HepG2 (cell line): ENCODE data around the gene MYL11. TPM values are rescaled to one million over a fixed set of nuclear protein-coding genes. Genes with fewer than 3 reads are reported as not detected.

Experiments
- CEBPB ChIP-seq: IDR thresholded peaks from 2 replicates; pipeline ENCODE4 v1.6.1; 2011; ENCODE audit warnings: low read depth, low read length, improper control_type of control experiment, borderline replicate concordance
- FOXC1 ChIP-seq: sonication (generic); formaldehyde crosslinking; IDR thresholded peaks from 2 replicates; pipeline ENCODE4 v1.8.0; 2022; ENCODE audit warnings: mild to moderate bottlenecking, missing genetic modification reagents, borderline replicate concordance
- FOXJ3 ChIP-seq: sonication (generic); formaldehyde crosslinking; IDR thresholded peaks from 2 replicates; pipeline ENCODE4 v1.4.0; 2020; ENCODE audit warnings: missing genetic modification reagents, mild to moderate bottlenecking, borderline replicate concordance
- HDAC2 ChIP-seq: sonication (generic); formaldehyde crosslinking; IDR thresholded peaks from 2 replicates; pipeline ENCODE4 v1.4.0; 2020; ENCODE audit warnings: missing genetic modification reagents
- HMGA1 ChIP-seq: sonication (generic); formaldehyde crosslinking; conservative IDR thresholded peaks from 2 replicates; pipeline ENCODE4 v1.4.0; 2020; ENCODE audit warnings: missing genetic modification reagents
- HOXA9 ChIP-seq: sonication (generic); formaldehyde crosslinking; IDR thresholded peaks from 2 replicates; pipeline ENCODE4 v1.8.1; 2022; ENCODE audit warnings: missing genetic modification reagents, mild to moderate bottlenecking, moderate library complexity, borderline replicate concordance
- KLF13 ChIP-seq: sonication (generic); formaldehyde crosslinking; IDR thresholded peaks from 2 replicates; pipeline ENCODE4 v1.4.0; 2020; ENCODE audit warnings: mild to moderate bottlenecking, missing genetic modification reagents
- PHF5A ChIP-seq: IDR thresholded peaks from one replicate; pipeline ENCODE4 v1.6.1; 2018; ENCODE audit warnings: low read depth, missing genetic modification reagents; ENCODE audit not compliant: unreplicated experiment
- RARG ChIP-seq: sonication (generic); formaldehyde crosslinking; IDR thresholded peaks from 2 replicates; pipeline ENCODE4 v1.4.0; 2020; ENCODE audit warnings: low read depth, mild to moderate bottlenecking, missing genetic modification reagents
- REPIN1 ChIP-seq: sonication (generic); formaldehyde crosslinking; IDR thresholded peaks from 2 replicates; pipeline ENCODE4 v1.8.0; 2022; ENCODE audit warnings: missing genetic modification reagents, low read depth, mild to moderate bottlenecking, borderline replicate concordance
- SRY ChIP-seq: sonication (generic); formaldehyde crosslinking; IDR thresholded peaks from 2 replicates; pipeline ENCODE4 v1.8.0; 2022; ENCODE audit warnings: mild to moderate bottlenecking, missing genetic modification reagents
- ZBTB42 ChIP-seq: sonication (generic); formaldehyde crosslinking; IDR thresholded peaks from 2 replicates; pipeline ENCODE4 v1.5.0; 2020; ENCODE audit warnings: mild to moderate bottlenecking, missing genetic modification reagents
- ZNF569 ChIP-seq: sonication (generic); formaldehyde crosslinking; IDR thresholded peaks from 2 replicates; pipeline ENCODE4 v1.5.0; 2020; ENCODE audit warnings: mild to moderate bottlenecking, missing genetic modification reagents, moderate library complexity, borderline replicate concordance
- polyA plus RNA-seq, 8 experiments: library from polyadenylated mRNA; depleted of rRNA in 3 of 8; stranded (reverse) in 7 of 8; unstranded in 1 of 8; fragments of >200 nt; fragmentation: Illumina TruSeq in 4 of 8; extraction: Trizol in 4 of 8; gene quantifications; 2 replicates each; pipeline versions ENCODE4 v1.2.1 to v1.2.3, GENCODE V29; 2011 to 2016; ENCODE audit warnings: low read depth in 4 of 8, missing spikeins in 1 of 8, mixed read lengths in 1 of 8; ENCODE audit not compliant: insufficient read depth in 1 of 8
- total RNA-seq, 5 experiments: library from RNA; depleted of rRNA; stranded (reverse); fragments of >200 nt; fragmentation: Illumina TruSeq; extraction: Trizol; gene quantifications; 2 replicates each; pipeline ENCODE4 v1.2.3, GENCODE V29; 2016; ENCODE audit warnings: low read depth in 1 of 5
- TF ChIP-seq, protein P1 (sequence below): sonication (generic); formaldehyde crosslinking; IDR thresholded peaks from 2 replicates; pipeline ENCODE4 v1.5.1; 2020; ENCODE audit warnings: mild to moderate bottlenecking, missing genetic modification reagents, moderate library complexity
- TF ChIP-seq, protein P2 (sequence below): sonication (generic); formaldehyde crosslinking; IDR thresholded peaks from 2 replicates; pipeline ENCODE4 v1.4.0; 2020; ENCODE audit warnings: missing genetic modification reagents, mild to moderate bottlenecking, borderline replicate concordance
- TF ChIP-seq, protein P3 (sequence below): sonication (generic); formaldehyde crosslinking; IDR thresholded peaks from 2 replicates; pipeline ENCODE4 v1.4.0; 2020; ENCODE audit warnings: missing genetic modification reagents, borderline replicate concordance

The MYL11 gene
- total and polyA plus RNA-seq, 2 of the 13 experiments (the other 11 are each of a cell fraction or from before 2014, with no cell fraction given) = not detected

DNA sequence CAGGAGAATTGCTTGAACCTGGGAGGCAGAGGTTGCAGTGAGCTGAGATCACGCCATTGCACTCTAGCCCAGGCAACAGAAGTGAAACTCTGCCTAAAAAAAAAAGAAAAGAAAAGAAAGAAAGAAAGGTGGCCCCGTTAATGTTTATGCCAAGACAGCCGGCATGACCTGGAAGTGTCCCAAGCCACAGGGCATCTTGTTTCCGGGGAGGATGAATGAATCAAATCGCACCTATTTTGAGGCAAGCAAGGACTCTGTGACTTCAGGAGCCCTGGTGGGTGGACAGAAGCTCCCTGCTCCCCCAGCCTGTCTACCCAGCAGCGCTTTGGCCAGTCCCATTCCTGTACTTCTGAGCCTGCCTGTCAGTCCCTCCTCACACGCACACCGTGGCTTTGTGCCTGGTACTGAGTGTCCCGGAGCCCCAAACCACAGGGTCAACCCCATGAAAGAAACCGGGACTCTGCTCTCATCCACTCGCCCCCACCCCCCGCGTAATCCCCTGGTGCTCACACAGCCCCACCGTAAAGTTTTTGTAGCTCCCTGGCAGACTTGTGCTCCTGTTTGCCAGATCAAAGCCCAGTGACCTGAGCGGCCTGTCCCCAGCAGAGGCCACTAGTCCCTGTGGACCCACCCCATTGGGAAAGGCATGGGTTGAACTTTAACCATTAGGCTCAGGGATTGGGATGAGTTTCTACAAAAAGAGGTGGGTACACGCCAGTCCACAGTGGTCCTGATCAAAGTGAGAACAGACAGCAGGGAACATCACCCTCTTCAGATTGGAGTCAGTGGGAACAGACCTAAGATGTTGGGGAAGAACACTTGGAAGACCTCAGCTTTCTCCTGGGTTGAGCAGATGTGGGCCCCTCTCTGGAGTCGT is 38.8 kb upstream of the MYL11 start (continued):
- no peak for TF ChIP-seq HOXA9 (CRISPR knock-in tag)
- 0 out of 2 replicates have a peak, but pooled peaks have one; percentile 3 for TF ChIP-seq RARG
- TF ChIP-seq KLF13 = no peak
- no peak for TF ChIP-seq HMGA1 (CRISPR knock-in tag)
- TF ChIP-seq SRY (CRISPR knock-in tag) = peak; percentile 72; the same call in 1 of the 2 replicates
- TF ChIP-seq, protein P1, sequence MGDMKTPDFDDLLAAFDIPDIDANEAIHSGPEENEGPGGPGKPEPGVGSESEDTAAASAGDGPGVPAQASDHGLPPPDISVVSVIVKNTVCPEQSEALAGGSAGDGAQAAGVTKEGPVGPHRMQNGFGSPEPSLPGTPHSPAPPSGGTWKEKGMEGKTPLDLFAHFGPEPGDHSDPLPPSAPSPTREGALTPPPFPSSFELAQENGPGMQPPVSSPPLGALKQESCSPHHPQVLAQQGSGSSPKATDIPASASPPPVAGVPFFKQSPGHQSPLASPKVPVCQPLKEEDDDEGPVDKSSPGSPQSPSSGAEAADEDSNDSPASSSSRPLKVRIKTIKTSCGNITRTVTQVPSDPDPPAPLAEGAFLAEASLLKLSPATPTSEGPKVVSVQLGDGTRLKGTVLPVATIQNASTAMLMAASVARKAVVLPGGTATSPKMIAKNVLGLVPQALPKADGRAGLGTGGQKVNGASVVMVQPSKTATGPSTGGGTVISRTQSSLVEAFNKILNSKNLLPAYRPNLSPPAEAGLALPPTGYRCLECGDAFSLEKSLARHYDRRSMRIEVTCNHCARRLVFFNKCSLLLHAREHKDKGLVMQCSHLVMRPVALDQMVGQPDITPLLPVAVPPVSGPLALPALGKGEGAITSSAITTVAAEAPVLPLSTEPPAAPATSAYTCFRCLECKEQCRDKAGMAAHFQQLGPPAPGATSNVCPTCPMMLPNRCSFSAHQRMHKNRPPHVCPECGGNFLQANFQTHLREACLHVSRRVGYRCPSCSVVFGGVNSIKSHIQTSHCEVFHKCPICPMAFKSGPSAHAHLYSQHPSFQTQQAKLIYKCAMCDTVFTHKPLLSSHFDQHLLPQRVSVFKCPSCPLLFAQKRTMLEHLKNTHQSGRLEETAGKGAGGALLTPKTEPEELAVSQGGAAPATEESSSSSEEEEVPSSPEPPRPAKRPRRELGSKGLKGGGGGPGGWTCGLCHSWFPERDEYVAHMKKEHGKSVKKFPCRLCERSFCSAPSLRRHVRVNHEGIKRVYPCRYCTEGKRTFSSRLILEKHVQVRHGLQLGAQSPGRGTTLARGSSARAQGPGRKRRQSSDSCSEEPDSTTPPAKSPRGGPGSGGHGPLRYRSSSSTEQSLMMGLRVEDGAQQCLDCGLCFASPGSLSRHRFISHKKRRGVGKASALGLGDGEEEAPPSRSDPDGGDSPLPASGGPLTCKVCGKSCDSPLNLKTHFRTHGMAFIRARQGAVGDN (CRISPR knock-in tag) = peak; percentile 46
- TF ChIP-seq, protein P2, sequence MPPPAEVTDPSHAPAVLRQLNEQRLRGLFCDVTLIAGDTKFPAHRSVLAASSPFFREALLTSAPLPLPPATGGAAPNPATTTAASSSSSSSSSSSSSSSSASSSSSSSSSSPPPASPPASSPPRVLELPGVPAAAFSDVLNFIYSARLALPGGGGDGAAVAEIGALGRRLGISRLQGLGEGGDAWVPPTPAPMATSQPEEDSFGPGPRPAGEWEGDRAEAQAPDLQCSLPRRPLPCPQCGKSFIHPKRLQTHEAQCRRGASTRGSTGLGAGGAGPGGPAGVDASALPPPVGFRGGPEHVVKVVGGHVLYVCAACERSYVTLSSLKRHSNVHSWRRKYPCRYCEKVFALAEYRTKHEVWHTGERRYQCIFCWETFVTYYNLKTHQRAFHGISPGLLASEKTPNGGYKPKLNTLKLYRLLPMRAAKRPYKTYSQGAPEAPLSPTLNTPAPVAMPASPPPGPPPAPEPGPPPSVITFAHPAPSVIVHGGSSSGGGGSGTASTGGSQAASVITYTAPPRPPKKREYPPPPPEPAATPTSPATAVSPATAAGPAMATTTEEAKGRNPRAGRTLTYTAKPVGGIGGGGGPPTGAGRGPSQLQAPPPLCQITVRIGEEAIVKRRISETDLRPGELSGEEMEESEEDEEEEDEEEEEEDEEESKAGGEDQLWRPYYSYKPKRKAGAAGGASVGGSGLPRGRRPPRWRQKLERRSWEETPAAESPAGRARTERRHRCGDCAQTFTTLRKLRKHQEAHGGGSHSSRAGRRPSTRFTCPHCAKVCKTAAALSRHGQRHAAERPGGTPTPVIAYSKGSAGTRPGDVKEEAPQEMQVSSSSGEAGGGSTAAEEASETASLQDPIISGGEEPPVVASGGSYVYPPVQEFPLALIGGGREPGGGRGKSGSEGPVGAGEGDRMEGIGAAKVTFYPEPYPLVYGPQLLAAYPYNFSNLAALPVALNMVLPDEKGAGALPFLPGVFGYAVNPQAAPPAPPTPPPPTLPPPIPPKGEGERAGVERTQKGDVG = peak; percentile 59; the same call in 1 of the 2 replicates
- TF ChIP-seq PHF5A (CRISPR knock-in tag) = no peak
- TF ChIP-seq CEBPB = peak; percentile 59; the same call in 1 of the 2 replicates
- no peak for TF ChIP-seq ZBTB42 (CRISPR knock-in tag)
- peak; percentile 89; the same call in 1 of the 2 replicates for TF ChIP-seq HDAC2 (CRISPR knock-in tag)
- TF ChIP-seq FOXC1 = peak; percentile 37; the same call in 1 of the 2 replicates
- TF ChIP-seq, protein P3, sequence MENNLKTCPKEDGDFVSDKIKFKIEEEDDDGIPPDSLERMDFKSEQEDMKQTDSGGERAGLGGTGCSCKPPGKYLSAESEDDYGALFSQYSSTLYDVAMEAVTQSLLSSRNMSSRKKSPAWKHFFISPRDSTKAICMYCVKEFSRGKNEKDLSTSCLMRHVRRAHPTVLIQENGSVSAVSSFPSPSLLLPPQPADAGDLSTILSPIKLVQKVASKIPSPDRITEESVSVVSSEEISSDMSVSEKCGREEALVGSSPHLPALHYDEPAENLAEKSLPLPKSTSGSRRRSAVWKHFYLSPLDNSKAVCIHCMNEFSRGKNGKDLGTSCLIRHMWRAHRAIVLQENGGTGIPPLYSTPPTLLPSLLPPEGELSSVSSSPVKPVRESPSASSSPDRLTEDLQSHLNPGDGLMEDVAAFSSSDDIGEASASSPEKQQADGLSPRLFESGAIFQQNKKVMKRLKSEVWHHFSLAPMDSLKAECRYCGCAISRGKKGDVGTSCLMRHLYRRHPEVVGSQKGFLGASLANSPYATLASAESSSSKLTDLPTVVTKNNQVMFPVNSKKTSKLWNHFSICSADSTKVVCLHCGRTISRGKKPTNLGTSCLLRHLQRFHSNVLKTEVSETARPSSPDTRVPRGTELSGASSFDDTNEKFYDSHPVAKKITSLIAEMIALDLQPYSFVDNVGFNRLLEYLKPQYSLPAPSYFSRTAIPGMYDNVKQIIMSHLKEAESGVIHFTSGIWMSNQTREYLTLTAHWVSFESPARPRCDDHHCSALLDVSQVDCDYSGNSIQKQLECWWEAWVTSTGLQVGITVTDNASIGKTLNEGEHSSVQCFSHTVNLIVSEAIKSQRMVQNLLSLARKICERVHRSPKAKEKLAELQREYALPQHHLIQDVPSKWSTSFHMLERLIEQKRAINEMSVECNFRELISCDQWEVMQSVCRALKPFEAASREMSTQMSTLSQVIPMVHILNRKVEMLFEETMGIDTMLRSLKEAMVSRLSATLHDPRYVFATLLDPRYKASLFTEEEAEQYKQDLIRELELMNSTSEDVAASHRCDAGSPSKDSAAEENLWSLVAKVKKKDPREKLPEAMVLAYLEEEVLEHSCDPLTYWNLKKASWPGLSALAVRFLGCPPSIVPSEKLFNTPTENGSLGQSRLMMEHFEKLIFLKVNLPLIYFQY = peak; percentile 69; the same call in 1 of the 2 replicates
- TF ChIP-seq ZNF569 (CRISPR knock-in tag) = no peak; the same call in 1 of the 2 replicates
- 0 out of 2 replicates have a peak, but pooled peaks have one; percentile 37 for TF ChIP-seq FOXJ3 (CRISPR knock-in tag)
- peak; percentile 75 for TF ChIP-seq REPIN1 (CRISPR knock-in tag)
